ENCODE results near the gene GFRA4.

The GFRA4 gene

GRCh38 chr20:3673221-3674070 lies 10.2 kb upstream of the GFRA4 start:
- no peak for DNase-seq (ENCODE audit: low read depth)

DNA sequence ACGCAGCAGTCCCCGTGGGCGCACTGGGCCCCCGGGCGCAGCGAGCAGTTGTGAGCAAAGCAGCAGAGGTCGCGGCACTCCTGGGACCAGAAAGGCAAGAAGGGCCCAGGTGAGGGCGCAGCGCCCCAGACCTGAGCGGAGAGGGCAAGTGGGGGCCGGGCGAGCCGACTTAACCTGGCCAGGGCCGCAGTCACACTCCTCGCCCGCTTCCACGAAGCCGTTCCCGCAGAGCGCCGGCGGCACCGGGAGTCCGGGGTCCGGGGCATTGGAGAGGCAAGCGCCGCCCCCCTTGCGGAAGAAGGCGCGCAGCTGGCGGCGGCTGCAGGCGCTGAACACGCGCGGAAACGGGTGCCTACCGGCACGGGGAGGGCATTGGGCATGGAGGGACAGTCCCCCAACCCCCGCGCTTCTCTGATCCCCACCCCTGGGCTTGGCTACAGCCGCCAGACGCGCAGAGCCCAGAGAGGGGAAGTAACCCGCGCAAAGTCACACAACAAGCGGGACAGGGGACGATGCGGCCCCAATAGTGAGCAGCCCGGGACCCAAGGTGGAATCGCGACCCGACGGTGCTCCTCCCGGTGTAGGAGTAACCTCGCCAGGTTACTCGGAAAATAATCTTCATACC lies 9.5 kb upstream of the GFRA4 start:
- DNase-seq (ENCODE audit: low read depth) = no peak

DNA sequence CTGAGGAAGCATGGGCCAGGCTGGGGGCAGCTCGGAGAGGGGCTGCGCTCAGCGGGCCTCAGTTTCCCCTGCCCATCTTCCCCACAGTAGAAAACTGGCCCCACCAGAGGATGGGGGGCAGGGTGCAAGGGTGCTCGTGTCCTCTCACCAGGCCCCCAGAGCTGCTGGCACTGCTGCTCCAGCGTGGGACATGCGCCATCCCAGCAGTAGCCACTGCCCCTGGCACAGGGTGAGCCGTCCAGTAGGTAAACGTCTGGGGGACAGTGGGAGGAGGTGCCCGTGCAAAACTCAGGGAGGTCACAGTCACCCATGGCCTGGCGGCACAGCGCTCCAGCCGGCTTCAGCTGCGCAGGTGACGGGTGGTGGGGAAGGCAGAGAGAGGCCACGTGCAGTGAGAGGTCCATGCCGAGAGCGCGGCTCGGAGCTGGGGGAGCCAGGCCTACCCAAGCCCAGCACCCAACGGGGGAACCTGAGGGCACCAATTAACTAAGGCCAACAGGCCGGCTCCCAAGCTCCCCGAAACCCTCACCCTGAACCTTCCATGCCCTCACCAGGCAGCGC lies 8.9 kb upstream of the GFRA4 start:
- DNase-seq (ENCODE audit: low read depth) = no peak

- DNase-seq (ENCODE audit: low read depth) = no peak
Observed at GRCh38 chr20:3670945-3671344, 7.7 kb upstream of the GFRA4 start.

GRCh38 chr20:3670511-3670910 lies 7.3 kb upstream of the GFRA4 start:
- DNase-seq (ENCODE audit: low read depth) = no peak

- no peak for DNase-seq (ENCODE audit: low read depth)
Observed at GRCh38 chr20:3669710-3670367, 6.6 kb upstream of the GFRA4 start.

DNA sequence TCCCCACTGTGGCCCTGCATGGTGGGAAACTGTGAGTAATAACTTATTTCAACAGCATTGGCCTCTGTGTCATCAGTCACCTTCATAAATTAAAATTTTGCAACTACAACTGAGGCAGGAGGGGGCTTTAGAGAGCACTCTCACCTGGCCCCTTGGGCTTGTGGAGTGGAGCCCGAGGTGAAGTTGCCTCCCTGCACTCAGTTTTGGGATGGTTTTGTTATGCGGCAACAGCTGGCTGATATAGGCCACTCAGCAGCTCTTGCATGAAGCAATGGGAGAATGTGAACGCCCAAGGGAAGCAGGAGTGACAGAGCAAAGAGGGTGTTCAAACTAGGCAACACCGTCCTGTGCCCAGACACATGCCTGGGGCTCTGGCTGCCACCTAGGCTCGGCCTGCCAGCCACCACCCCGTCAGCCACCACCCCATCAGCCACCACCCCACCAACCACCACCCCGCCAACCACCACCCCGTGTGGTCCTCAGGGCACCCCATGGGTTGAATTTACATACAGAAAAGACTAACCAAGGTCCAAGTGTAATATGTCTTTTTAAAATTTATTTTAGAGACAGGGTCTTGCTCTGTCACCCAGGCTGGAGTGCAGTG lies 4.3 kb upstream of the GFRA4 start:
- no peak for DNase-seq (ENCODE audit: low read depth)

DNA sequence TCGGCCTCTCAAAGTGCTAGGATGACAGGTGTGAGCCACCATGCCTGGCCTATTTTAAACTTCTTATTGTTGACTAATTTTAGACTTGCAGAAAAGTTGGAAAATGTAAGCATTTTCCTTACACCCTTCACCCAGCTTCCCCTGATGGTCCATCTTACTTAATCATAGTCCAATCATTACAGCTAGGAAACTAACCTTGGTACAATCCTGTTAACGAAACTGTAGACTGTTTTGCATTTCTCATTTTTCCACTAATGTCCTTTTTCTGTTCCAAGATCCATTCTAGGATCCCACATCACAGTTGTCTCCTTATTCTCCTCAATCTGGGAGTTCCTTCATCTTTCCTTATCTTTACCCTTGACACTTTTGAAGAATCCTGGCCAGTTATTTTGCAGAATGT lies 659 bp upstream of the GFRA4 start:
- no peak for DNase-seq (ENCODE audit: low read depth)

DNA sequence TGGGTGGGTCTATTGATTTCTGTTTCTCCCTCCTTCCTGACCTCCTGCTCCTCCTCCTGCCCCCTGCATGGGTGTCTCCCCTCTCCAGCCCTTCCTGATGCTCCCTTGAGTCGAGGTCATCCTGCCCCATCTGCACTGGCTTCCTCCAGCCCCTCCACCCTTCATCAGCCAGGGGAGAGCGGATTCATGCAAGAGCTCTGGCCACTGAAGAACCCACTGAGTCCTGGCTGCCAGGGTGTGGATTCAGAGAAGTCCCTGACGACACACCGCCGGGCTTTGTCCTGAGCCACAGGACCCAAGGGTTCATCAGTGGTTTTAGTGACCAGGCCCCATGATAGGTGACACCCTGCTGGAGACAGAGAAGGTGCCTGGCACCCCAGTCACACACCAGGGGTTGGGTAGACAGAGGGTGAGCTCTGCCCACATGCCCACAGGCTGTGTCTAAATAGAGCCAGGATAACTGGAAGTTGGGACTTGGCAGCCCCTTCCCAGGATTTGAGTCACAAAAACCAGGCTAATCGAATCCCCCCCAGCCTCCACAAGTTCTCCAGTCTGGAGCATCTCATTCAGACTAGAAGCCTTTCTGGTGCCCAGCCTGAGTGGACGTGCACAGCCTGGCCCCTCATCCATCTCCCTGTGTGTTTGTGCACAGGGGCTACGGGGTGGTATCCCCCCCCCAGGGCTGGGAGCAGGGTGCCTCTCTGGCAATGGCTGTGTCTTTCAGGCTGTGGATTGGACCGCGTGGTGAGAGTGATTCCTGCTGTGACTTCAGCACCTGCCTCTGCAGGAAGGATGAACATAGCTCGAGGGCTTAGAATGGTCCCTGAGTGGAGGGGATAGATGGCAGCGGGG lies 1.2 kb downstream of the GFRA4 start:
- no peak for DNase-seq (ENCODE audit: low read depth)

DNA sequence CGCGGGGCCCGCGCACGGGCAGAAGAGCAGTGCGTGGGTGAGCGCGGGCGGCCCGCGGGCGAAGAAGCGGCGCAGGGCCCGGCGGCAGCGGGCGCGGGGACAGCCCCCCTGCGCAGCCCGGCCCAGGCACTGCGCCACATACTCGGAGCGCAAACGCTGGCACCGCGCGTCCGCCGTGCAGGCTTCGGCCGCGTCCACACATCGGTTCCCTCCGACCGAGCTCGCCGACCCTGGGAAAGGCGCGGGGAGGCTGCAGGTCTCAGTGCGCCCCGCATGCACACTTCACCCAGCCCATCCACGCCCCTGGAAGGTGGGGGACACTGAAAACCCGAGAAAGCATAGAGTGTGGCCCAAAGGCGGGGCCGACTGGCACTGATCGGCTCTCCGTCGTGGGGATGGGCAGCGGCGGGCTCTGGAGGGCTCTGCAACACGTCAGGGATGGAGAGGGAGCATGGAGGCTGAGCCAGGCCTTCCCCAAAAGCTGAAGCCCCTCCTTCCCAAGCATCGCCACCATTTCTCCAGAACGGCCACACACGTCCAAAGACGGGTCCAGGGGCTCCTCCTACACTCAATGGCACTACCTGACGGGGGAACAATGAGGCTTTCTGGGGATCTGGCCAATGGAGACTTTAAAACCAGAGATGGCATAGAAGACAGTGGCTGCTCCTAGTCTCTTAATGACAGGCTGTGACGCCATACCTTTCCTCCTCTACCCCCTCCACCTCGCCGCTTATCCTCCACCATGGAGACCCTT lies 2.0 kb downstream of the GFRA4 start:
- DNase-seq (ENCODE audit: low read depth) = no peak

- no peak for DNase-seq (ENCODE audit: low read depth)
Observed at GRCh38 chr20:3660262-3661059, 2.7 kb downstream of the GFRA4 start.

- DNase-seq (ENCODE audit: low read depth) = no peak
Observed at GRCh38 chr20:3659492-3660261, 3.5 kb downstream of the GFRA4 start.

DNA sequence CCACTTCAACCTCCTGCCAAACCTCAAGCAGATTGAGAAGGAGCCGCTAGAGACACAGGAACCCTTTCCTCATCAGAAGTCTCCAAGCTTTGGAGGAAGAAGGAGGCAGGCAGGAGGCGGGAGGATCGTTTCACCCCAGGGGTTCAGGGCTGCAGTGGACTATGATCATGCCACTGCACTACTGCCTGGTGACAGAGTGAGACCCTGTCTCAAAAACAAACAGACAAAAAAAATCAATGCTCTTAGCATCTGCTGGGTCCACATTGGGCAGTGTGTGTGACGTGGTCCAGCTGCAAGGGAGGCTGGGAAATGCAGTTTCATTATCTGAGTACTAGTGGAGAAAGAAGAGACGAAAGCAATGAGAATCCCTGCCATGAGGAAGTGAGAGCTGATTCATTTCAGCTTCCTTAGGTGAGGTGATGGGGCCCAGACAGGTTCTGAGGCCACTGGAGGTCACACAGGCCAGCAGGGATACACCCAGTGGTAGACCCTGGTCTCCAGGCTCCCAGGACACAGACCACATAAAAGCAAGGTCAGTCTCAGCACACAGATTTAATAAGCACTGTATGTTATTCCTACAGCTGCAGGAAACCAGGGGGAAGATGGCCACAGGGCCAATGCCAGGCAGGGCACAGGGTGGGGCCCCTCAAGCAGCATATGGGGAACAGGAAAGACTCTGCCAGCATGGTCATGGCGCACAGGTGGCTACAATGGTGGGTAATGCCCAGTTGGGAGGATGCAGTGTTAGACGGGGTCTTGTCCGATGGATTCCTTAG lies 4.3 kb downstream of the GFRA4 start:
- no peak for DNase-seq (ENCODE audit: low read depth)

- DNase-seq (ENCODE audit: low read depth) = no peak
Observed at GRCh38 chr20:3658019-3658715, 5.0 kb downstream of the GFRA4 start.

DNA sequence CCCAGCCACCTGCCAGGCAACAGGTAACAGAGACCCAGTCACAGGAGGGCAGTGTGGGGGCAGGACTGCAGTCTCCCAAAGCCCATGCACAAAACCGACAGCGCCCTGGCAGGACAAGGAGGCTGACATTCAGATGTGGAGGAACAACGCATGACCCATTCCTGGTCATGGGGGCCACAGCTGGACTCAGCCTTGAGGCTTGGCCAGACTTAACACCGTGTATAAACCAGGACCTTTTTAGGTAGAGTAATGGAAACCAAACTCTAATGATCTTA lies 8.1 kb downstream of the GFRA4 start:
- no peak for DNase-seq (ENCODE audit: low read depth)

DNA sequence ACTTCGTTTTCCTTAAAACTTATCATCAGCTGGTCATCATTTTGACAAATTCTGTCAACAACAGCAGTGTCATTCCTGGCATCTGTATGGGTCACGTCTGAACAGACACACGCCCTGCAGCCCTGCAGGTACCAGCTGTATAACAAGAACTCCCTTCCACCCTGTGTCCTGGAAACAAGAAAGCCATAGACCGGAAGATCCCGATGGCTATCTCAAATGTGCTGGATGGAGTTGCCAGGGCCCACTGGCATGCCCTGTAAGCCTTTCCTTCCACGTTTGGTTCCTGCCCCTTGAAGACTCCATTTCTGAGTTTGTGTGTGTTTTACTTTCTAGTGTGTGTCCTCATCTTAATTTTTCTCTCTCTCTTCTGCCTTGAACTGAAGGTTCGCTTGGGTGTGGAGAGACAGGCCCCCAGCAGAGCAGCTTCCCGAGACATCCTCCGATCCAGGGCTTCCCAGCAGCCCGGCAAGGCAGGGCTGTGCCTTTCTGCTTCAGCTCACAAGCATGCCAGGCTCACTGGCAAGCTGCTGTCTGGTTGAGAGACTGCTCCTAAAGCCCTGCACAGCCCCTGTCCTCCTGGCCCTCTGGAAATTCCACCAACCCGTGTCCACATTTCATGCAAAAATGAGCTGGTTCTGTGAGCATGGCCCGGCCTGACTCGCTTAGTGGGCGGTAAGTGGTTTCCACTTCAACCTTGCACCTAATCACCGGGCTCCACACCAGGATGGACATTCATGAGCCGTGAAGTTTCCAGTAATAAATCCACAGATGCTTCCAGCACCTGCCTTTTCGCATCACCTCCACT lies 8.7 kb downstream of the GFRA4 start:
- DNase-seq (ENCODE audit: low read depth) = no peak

GRCh38 chr20:3653921-3654320 lies 9.3 kb downstream of the GFRA4 start:
- no peak for DNase-seq (ENCODE audit: low read depth)
